Tongue (tissue), 2 donors: ENCODE data around the gene ARID5B. TPM values are rescaled to one million over a fixed set of nuclear protein-coding genes. Genes with fewer than 3 reads are reported as not detected.
A peak's percentile ranks its signal among the peaks of the same experiment; 100 is the strongest.

Experiments
- DNase-seq: peaks from one replicate; pipeline ENCODE4 v3.0.0-alpha.2; 2015
- total RNA-seq: library from RNA; depleted of rRNA; stranded (reverse); fragments of >200 nt; gene quantifications from one replicate; pipeline ENCODE4 v1.2.3, GENCODE V29; 2014

ARID5B gene
- total RNA-seq, 1 donor from 2014 or later: 33.8 TPM

DNA sequence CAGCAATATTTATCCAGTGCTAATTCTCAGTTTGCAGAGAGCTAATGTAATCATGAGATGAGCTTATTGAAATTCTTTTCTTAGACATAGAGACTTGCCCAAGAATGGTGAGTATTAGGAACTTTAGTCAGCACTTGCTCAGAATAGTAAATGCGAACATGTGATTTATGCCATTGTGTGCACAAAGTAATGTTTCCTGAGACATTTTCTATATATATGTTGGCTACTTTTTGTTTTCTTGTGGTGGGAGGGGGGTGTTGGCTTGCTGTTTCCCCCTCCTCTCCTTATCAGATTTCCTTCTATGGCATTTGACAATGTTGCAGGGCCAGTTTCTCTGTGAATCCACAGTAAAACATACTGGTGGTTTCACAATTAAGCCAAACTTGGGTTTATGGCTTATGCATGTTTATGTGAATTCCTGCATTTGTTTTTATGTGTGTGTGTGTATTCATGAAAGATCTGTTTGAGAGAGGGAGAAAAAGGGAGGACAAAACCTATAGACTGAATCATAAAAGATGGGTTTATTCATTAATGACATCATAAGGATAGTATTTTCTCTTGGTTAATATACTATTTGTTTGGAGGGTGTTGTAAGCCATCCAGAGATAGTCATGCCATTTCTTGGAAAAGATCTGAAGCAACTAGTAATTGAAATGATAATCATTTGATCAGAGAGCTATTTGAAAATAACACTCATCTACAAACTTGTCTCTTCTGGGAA lies 36.3 kb downstream of the ARID5B start:
- DNase-seq: peak; percentile 44

- no peak for DNase-seq
Measured at GRCh38 chr10:61939902-61940301, 38.4 kb downstream of the ARID5B start.

- no peak for DNase-seq
Measured at GRCh38 chr10:61941202-61941681, 39.7 kb downstream of the ARID5B start.

DNA sequence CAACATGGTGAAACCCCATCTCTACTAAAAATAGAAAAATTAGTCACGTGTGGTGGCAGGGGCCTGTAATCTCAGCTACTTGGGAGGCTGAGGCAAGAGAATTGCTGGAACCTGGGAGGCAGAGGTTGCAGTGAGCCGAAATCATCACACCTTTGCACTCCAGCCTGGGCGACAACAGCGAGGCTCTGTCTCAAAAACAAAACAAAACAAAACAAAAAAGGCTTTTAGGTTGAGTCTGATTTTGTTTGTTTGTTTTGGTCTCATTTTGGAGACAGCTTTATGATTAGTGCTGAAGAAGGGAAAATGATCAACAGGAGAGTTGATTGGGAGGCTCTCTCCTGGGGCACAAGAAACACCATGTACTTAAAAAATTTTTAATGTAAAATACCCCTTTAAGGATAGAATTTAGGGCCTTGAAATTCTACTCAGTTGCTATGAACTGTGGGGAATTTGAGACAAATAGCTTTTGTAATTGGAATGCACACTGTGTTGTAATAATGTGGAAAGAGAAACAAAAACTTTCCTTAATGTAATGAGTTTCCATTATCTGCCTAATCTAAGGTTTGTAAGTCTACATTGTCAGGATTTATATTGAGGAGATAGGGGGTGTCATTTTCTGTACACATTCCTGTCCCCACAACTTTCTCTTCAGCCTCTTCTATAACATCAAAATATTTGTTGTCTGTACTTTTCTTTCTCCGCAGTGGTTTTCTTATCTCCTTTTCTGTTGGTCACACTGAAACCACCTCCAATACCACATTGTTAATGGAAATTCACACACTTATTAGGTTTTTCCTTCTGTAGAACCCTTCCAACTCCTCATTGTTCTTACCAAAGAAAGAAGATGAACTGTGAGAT lies 41.3 kb downstream of the ARID5B start:
- no peak for DNase-seq

- DNase-seq: peak; percentile 65
Measured at GRCh38 chr10:61943674-61944378, 42.3 kb downstream of the ARID5B start.

DNA sequence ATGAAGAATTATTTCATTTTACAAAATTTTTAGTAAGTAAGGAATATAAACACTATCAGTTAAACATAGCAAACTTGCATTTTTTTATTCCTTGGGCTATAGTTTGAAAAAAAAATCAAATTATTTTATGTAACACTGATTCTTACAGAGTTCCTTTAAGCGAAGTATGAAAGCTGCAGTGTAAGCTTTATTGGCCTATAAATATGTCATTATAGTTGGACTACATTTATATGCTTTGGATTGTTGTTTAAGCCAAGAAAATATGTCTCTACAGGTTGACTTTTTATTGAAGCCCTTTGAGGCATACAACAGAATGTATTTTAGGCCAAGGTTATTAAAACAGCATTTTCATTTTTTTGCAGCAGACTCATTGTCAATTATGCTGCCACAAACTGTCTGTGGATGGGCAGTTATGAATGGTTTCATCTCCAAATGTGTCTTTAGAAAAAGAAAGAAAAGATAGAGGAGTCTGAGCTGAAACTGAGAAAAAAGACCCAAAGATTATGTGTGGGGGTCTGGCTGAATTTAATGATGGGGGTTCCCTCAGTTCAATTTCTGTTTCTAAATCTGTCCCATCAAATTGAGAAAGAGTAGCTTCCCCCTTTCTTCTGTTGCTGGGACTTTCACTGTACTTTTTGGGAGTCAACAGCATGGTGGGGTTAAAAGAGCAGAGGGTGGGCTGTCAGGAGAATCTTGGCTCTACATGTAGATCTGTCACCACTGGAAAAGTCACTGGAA lies 43.1 kb downstream of the ARID5B start:
- DNase-seq: no peak

DNA sequence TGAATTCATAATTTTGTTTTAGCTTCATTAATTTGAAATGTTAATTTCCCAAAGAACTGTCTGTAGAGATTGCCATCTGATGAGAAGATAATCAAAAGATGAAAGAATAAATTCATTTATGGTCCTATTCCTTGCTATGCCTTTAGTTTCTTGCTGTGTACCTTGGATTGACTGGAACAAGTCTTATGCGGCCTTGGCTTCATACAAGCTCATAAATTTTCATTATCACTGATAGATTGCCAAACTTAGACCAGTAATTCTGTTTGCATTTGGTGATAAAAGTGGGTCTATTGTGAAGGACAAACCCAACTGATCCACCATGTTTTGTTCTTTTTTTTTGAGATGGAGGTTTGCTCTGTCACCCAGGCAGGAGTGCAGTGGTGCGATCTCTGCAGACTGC lies 48.2 kb downstream of the ARID5B start:
- no peak for DNase-seq

- DNase-seq: no peak
Measured at GRCh38 chr10:61950449-61951143, 49.1 kb downstream of the ARID5B start.

DNA sequence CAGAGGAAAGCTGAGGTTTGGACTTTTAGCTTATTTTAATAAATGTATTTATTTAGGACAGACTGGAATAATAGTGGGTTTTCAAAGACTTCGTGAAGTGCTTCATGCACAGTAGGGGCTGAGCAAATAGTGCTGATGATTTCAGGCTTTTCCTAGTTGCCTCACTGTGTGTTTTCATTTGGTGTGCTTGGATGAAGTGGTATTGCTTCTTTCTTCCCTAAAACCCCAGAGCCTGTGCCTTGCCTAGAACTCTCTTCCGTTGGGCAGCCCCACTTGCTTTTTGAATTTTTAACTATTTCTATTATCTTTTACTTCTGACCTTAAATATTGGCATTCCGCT lies 49.6 kb downstream of the ARID5B start:
- DNase-seq: no peak

- DNase-seq: no peak
Measured at GRCh38 chr10:61952028-61952674, 50.7 kb downstream of the ARID5B start.

GRCh38 chr10:61953183-61953582 lies 51.7 kb downstream of the ARID5B start:
- DNase-seq: no peak

DNA sequence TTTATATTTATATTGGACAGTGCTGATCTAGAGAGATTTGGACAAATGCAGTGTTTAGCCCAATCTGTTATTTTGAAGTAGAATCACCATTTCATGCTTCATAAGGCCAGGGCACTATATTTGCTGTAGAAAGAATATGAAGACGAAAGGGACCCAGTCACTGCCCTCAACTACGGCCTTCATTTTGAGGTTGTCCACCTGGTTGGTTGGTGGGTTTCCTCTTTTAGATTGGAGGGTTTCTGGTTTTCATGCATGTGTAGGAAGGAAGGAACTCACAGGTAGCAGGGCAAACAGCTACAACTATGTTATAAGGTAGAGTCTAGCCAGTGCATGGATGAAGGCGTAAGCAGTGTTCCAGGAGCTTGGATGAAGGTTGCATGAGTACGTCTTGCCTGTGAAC lies 56.3 kb downstream of the ARID5B start:
- no peak for DNase-seq

DNA sequence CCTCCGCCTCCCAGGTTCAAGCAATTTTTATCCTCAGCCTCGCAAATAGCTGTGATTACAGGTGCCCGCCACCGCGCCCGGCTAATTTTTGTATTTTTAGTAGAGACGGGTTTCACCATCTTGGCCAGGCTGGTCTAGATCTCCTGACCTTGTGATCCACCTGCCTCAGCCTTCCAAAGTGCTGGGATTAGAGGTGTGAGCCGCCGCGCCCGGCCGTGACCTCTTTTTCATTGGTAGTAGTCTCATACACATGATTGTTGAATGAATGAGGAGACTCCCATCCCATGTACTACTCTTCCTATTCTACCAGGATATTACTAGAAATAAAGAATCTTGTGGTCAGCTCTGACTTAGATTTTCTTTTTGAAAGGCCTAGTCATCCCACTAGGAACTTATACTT lies 56.8 kb downstream of the ARID5B start:
- DNase-seq: no peak

- no peak for DNase-seq
Measured at GRCh38 chr10:61958805-61959204, 57.3 kb downstream of the ARID5B start.

- no peak for DNase-seq
Measured at GRCh38 chr10:61959814-61960213, 58.3 kb downstream of the ARID5B start.

DNA sequence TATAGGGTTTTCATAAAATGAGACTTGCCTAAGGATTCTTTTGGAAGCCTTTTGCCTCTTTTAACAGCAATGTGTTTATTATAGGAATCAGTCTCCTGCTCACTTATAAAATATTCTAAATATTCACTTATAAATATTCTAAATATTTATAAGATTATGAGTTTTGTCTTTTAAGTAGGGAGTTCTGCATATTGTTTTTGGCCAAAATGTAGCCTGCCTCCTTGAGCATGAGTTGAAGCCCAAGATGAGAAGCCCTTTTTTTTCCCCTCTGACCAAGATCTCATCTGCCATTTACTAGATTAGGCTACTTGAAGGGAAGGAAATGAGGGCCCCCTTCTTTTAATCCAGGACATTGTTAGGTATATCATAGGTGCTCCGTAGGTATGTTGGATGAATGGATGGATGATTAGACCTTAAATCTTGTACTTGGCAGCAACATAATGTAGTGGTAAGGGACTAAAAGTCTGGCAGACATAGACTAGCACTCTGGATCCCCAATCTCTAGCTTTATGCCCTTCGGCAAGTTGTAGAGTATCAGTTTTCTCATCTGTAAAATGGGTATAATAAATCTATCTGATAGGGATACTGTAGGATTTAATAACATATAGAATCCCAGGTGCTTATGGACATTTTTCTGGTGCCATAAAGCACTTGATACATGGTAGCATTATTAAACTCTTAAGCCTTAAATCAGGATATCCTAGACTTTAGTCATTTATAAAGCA lies 59.1 kb downstream of the ARID5B start:
- DNase-seq: no peak

GRCh38 chr10:61961278-61961677 lies 59.8 kb downstream of the ARID5B start:
- DNase-seq: no peak

DNA sequence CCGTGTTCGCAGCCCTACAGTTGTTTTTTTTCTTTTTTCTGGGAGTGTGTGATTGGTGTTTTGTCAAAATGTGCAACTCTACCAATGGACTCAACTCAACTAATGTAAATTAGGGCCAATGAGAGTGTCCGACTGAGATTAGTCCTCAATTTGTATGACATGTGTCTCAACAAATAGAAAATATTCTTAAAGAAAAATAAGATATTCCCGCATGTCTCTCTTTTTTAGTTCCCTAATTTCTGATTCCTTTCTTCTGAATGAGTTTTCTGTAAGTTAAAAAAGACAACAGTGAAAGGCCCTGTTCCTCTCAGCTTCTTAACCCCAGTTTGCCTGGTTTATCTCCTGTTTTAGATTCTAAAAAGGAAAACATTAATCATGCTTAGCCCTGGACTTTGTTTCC lies 61.5 kb downstream of the ARID5B start:
- no peak for DNase-seq

- DNase-seq: no peak
Measured at GRCh38 chr10:61963669-61964058, 62.2 kb downstream of the ARID5B start.

- DNase-seq: peak; percentile 62
Measured at GRCh38 chr10:61964059-61964709, 62.7 kb downstream of the ARID5B start.
